Measurements from ENCODE around the gene SSBP3.

Gene SSBP3

GRCh38 chr1:54227891-54228310 lies 178.3 kb downstream of the SSBP3 start:
- Histone ChIP-seq H3K4me2 (no peak overlapping the region), H3K4me1 (peaks cover 49% of the 10 kb centered on the region), H3K27me3 (no peaks in the 10 kb centered on the region), H3K36me3 (peaks cover 75% of the 10 kb centered on the region), H4K20me1 (peaks cover 12% of the 10 kb centered on the region; the same call in 1 of the 2 replicates), H3K27ac (no peak overlapping the region), H3K4me3 (no peak overlapping the region), H3K9ac (no peak overlapping the region), H3K9me3 (no peaks in the 10 kb centered on the region)
- TF ChIP-seq Cebpa-rat (IDR thresholded peaks at IDR 0.05): no peak

GRCh38 chr1:54227091-54227602 lies 179.0 kb downstream of the SSBP3 start:
- no peaks in the 10 kb centered on the region for H3K27me3 ChIP-seq
- H3K9ac ChIP-seq: no peak overlapping the region
- H3K9me3 ChIP-seq: no peaks in the 10 kb centered on the region
- H3K4me2 ChIP-seq: no peak overlapping the region
- H3K36me3 ChIP-seq: peaks cover 80% of the 10 kb centered on the region
- H4K20me1 ChIP-seq: peaks cover 14% of the 10 kb centered on the region; the same call in 1 of the 2 replicates
- peaks cover 46% of the 10 kb centered on the region for H3K4me1 ChIP-seq
- no peak for TF ChIP-seq Cebpa-rat (IDR thresholded peaks at IDR 0.05)
- no peak overlapping the region for H3K27ac ChIP-seq
- no peak overlapping the region for H3K4me3 ChIP-seq

GRCh38 chr1:54225986-54226559 lies 180.1 kb downstream of the SSBP3 start:
- Histone ChIP-seq H3K9me3 (no peaks in the 10 kb centered on the region), H3K4me2 (no peak overlapping the region), H4K20me1 (peaks cover 25% of the 10 kb centered on the region; the same call in 1 of the 2 replicates), H3K4me3 (no peak overlapping the region), H3K27ac (no peak overlapping the region), H3K36me3 (peaks cover 84% of the 10 kb centered on the region), H3K4me1 (peaks cover 40% of the 10 kb centered on the region), H3K27me3 (no peaks in the 10 kb centered on the region), H3K9ac (no peak overlapping the region)
- no peak for TF ChIP-seq Cebpa-rat (IDR thresholded peaks at IDR 0.05)

- no peak for TF ChIP-seq Cebpa-rat (IDR thresholded peaks at IDR 0.05)
Measured at GRCh38 chr1:54225378-54225777, 180.8 kb downstream of the SSBP3 start.

DNA sequence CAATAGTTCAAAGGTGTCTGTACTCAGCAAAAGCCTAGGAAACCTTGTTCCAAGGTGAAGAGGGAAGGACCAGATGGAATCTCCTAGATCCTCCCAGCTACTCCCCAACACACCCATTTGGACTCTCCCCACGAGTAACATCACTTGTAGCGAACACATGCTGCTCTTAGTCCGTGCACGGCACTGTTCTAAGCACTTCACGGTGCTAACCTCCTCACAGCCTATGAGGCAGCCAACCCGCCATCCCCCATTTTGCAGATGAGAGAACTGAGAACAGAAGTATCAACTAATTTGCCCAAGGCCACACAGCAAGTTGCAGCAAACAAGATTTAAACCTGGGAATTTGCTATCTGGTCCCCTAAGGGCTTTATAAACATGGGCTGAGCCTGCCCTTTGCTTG lies 182.0 kb downstream of the SSBP3 start:
- TF ChIP-seq Cebpa-rat (IDR thresholded peaks at IDR 0.05): no peak
- H3K4me2 ChIP-seq: no peak overlapping the region
- no peaks in the 10 kb centered on the region for H3K27me3 ChIP-seq
- no peaks in the 10 kb centered on the region for H3K9me3 ChIP-seq
- no peak overlapping the region for H3K9ac ChIP-seq
- no peak overlapping the region for H3K4me3 ChIP-seq
- peaks cover 37% of the 10 kb centered on the region for H4K20me1 ChIP-seq
- no peak overlapping the region for H3K27ac ChIP-seq
- peaks cover 93% of the 10 kb centered on the region for H3K36me3 ChIP-seq
- H3K4me1 ChIP-seq: peaks cover 44% of the 10 kb centered on the region

More at GRCh38 chr1:54225378-54225777, 180.8 kb downstream of the SSBP3 start:
- H4K20me1 ChIP-seq: peaks cover 32% of the 10 kb centered on the region
- H3K4me1 ChIP-seq: peaks cover 42% of the 10 kb centered on the region
- no peak overlapping the region for H3K27ac ChIP-seq
- no peak overlapping the region for H3K4me2 ChIP-seq
- H3K9ac ChIP-seq: no peak overlapping the region
- no peaks in the 10 kb centered on the region for H3K27me3 ChIP-seq
- no peak overlapping the region for H3K4me3 ChIP-seq
- no peaks in the 10 kb centered on the region for H3K9me3 ChIP-seq
- H3K36me3 ChIP-seq: peaks cover 91% of the 10 kb centered on the region

- Histone ChIP-seq H4K20me1 (peaks cover 43% of the 10 kb centered on the region), H3K4me1 (peaks cover 42% of the 10 kb centered on the region), H3K27ac (peak overlapping the region; percentile 18; the same call in 1 of the 2 replicates), H3K9ac (no peak overlapping the region), H3K4me2 (no peak overlapping the region), H3K36me3 (peaks cover 93% of the 10 kb centered on the region), H3K9me3 (no peaks in the 10 kb centered on the region), H3K4me3 (no peak overlapping the region), H3K27me3 (no peaks in the 10 kb centered on the region)
- no peak for TF ChIP-seq Cebpa-rat (IDR thresholded peaks at IDR 0.05)
Measured at GRCh38 chr1:54223441-54224202, 182.6 kb downstream of the SSBP3 start.

- no peak for TF ChIP-seq Cebpa-rat (IDR thresholded peaks at IDR 0.05)
- peaks cover 33% of the 10 kb centered on the region for H3K4me1 ChIP-seq
- H3K27ac ChIP-seq: no peak overlapping the region
- peaks cover 93% of the 10 kb centered on the region for H3K36me3 ChIP-seq
- no peak overlapping the region for H3K4me3 ChIP-seq
- peaks cover 50% of the 10 kb centered on the region for H4K20me1 ChIP-seq
- H3K4me2 ChIP-seq: no peak overlapping the region
- no peak overlapping the region for H3K9ac ChIP-seq
- no peaks in the 10 kb centered on the region for H3K27me3 ChIP-seq
- no peaks in the 10 kb centered on the region for H3K9me3 ChIP-seq
Measured at GRCh38 chr1:54222711-54223110, 183.5 kb downstream of the SSBP3 start.

DNA sequence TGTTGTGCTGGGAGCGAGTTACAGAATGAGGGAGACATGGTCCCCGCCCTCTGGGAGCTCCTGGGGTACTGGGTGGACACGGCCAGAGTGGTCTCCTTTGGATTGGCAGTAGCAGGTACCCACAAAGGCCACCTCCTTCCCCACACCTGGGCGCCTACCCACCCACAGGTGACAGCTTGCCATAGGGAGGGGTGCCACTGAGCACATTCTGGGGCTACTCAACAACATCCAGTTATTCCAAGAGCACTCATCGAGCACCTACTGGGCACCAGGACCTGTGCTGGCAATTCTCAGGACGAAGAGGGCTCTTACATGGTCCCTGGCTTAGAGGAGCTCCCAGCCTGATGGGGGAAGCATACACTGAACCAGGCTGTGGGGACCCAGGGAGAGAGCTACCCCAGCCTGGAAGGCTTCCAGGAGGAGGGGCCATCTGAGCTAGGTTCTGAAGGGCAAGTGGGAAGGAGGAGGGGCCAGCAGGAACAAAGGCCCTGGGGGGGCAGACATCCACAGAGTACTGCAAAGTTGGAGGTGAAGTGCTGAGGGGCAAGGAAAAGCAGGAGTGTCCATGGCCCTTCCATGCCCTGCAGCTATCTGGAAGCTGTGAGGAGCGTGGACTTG lies 184.2 kb downstream of the SSBP3 start:
- H4K20me1 ChIP-seq: peaks cover 58% of the 10 kb centered on the region
- no peak overlapping the region for H3K4me2 ChIP-seq
- H3K9ac ChIP-seq: no peak overlapping the region
- no peaks in the 10 kb centered on the region for H3K27me3 ChIP-seq
- peaks cover 93% of the 10 kb centered on the region for H3K36me3 ChIP-seq
- H3K4me1 ChIP-seq: peaks cover 27% of the 10 kb centered on the region
- no peak overlapping the region for H3K4me3 ChIP-seq
- TF ChIP-seq Cebpa-rat (IDR thresholded peaks at IDR 0.05): no peak
- H3K27ac ChIP-seq: no peak overlapping the region
- H3K9me3 ChIP-seq: no peaks in the 10 kb centered on the region

GRCh38 chr1:54221113-54221834 lies 184.9 kb downstream of the SSBP3 start:
- Histone ChIP-seq H3K36me3 (peaks cover 99% of the 10 kb centered on the region), H3K4me1 (peaks cover 27% of the 10 kb centered on the region), H3K4me3 (no peak overlapping the region), H3K27ac (no peak overlapping the region; the same call in 1 of the 2 replicates), H3K9ac (no peak overlapping the region), H3K9me3 (no peaks in the 10 kb centered on the region), H3K4me2 (no peak overlapping the region; the same call in 1 of the 2 replicates), H4K20me1 (peaks cover 65% of the 10 kb centered on the region), H3K27me3 (no peaks in the 10 kb centered on the region)
- no peak for TF ChIP-seq Cebpa-rat (IDR thresholded peaks at IDR 0.05)
